Neural cell (in vitro differentiated cells): ENCODE measurements around the gene SPTBN2.

Experiments used
- EZH2 ChIP-seq: fragments of 200-600, 300-800 bp; shearing (Covaris generic), sonication (generic); IDR thresholded peaks from 2 replicates; pipeline ENCODE4 v1.6.1; 2014; ENCODE audit warnings: antibody characterized with exemption, low read length, borderline replicate concordance, mild to moderate bottlenecking; ENCODE audit not compliant: insufficient read depth, poor library complexity, severe bottlenecking
- POLR2AphosphoS5 ChIP-seq: IDR thresholded peaks from 2 replicates; pipeline ENCODE4 v1.6.1; 2012
- SMC3 ChIP-seq: fragments of 450-650 bp; conservative IDR thresholded peaks from 2 replicates; pipeline ENCODE4 v1.6.1; 2014; ENCODE audit warnings: antibody characterized with exemption, mild to moderate bottlenecking, moderate library complexity; ENCODE audit not compliant: poor library complexity
- TAF1 ChIP-seq: IDR thresholded peaks from 2 replicates; pipeline ENCODE4 v1.6.1; 2012; ENCODE audit warnings: low read depth
- TF ChIP-seq, protein P1 (sequence below): fragments of 450-650 bp; IDR thresholded peaks from 2 replicates; pipeline ENCODE4 v1.5.1; 2014; ENCODE audit warnings: antibody characterized with exemption, mild to moderate bottlenecking, moderate library complexity; ENCODE audit not compliant: poor library complexity, severe bottlenecking

DNA sequence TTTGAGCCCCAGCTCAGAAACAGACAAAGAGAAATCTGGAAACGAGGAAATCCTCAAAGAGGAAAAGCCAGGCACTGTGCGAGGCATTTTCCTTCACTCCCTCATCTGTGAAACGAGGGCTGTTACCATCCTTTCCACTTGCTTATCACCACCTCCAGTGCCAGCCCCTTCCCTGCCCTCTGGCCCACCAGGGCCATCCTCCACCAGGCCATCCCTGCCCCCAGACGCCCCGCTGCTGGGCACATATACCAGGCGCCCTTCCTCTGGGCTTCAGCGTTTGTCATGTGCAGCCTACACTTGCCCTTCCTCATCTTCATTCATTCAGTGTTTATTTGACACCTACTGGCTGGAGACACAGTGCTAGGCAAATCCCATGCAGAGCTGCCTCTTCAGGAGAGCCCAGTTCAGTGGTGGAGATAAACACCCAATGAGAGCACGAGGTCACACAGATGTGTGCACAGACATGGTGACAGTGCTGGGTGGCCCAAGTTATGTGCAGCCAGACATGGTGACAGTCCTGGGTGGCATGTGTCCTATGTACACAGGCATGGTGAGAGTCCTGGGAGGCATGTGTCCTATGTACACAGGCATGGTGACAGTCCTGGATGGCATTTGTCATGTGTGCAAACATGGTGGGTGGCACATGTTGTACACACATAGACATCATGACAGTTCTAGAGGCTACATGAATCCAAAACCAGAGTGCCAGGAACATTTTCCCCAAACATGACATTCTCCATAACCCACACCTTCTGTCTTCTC lies 9.7 kb downstream of the SPTBN2 start:
- TF ChIP-seq TAF1 (no peak), POLR2AphosphoS5 (no peak), SMC3 (no peak), EZH2 (no peak)
- TF ChIP-seq, protein P1, sequence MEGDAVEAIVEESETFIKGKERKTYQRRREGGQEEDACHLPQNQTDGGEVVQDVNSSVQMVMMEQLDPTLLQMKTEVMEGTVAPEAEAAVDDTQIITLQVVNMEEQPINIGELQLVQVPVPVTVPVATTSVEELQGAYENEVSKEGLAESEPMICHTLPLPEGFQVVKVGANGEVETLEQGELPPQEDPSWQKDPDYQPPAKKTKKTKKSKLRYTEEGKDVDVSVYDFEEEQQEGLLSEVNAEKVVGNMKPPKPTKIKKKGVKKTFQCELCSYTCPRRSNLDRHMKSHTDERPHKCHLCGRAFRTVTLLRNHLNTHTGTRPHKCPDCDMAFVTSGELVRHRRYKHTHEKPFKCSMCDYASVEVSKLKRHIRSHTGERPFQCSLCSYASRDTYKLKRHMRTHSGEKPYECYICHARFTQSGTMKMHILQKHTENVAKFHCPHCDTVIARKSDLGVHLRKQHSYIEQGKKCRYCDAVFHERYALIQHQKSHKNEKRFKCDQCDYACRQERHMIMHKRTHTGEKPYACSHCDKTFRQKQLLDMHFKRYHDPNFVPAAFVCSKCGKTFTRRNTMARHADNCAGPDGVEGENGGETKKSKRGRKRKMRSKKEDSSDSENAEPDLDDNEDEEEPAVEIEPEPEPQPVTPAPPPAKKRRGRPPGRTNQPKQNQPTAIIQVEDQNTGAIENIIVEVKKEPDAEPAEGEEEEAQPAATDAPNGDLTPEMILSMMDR, result no peak
